H1 (cell line): ENCODE results near the gene SBNO2.

Experiments
- BRCA1 ChIP-seq: IDR thresholded peaks from 2 replicates; pipeline ENCODE4 v1.6.1; 2012; ENCODE audit warnings: low read depth, low read length, improper control_type of control experiment
- CHD2 ChIP-seq: IDR thresholded peaks from 2 replicates; pipeline ENCODE4 v1.6.1; 2012; ENCODE audit warnings: low read length, improper control_type of control experiment
- EP300 ChIP-seq, 2 experiments: IDR thresholded peaks; 1 replicate in 1 of 2; 2 replicates in 1 of 2; pipeline ENCODE4 v1.6.1; 2011 to 2012; ENCODE audit warnings: low read depth in 2 of 2, low read length in 2 of 2, mild to moderate bottlenecking in 2 of 2, borderline replicate concordance in 1 of 2, inconsistent platforms in 1 of 2, moderate library complexity in 1 of 2
- EZH2 ChIP-seq: fragments of 200-600 bp; sonication (generic); IDR thresholded peaks from 2 replicates; pipeline ENCODE4 v1.7.1; 2012; ENCODE audit warnings: low read depth, mild to moderate bottlenecking, moderate library complexity, low read length, inconsistent platforms; ENCODE audit not compliant: severe bottlenecking
- JUN ChIP-seq: IDR thresholded peaks from 2 replicates; pipeline ENCODE4 v1.6.1; 2011; ENCODE audit warnings: low read depth, mild to moderate bottlenecking, improper control_type of control experiment, low read length
- POLR2A ChIP-seq, 2 experiments: IDR thresholded peaks; 1 replicate in 1 of 2; 2 replicates in 1 of 2; pipeline ENCODE4 v1.6.1; 2011; ENCODE audit warnings: low read depth in 2 of 2, low read length in 2 of 2, mild to moderate bottlenecking in 2 of 2; ENCODE audit errors: control extremely low read depth in 1 of 2
- POLR2AphosphoS5 ChIP-seq: IDR thresholded peaks from 2 replicates; pipeline ENCODE4 v1.6.1; 2011; ENCODE audit warnings: low read depth, low read length
- RAD21 ChIP-seq, 2 experiments: IDR thresholded peaks in 1 of 2; conservative IDR thresholded peaks in 1 of 2; 2 replicates each; pipeline ENCODE4 v1.6.1; 2011; ENCODE audit warnings: low read depth in 2 of 2, low read length in 2 of 2, improper control_type of control experiment in 1 of 2, inconsistent platforms in 1 of 2, mild to moderate bottlenecking in 1 of 2, moderate library complexity in 1 of 2
- SIN3A ChIP-seq, 2 experiments: IDR thresholded peaks in 1 of 2; conservative IDR thresholded peaks in 1 of 2; 2 replicates each; pipeline ENCODE4 v1.6.1; 2011 to 2012; ENCODE audit warnings: low read length in 2 of 2, improper control_type of control experiment in 1 of 2, low read depth in 1 of 2, mild to moderate bottlenecking in 1 of 2
- TAF1 ChIP-seq: IDR thresholded peaks from 2 replicates; pipeline ENCODE4 v1.6.1; 2011; ENCODE audit warnings: mild to moderate bottlenecking, low read depth, low read length
- TF ChIP-seq, protein P1 (sequence below), 3 experiments: IDR thresholded peaks; 1 replicate in 2 of 3; 2 replicates in 1 of 3; pipeline versions ENCODE4 v1.5.1 to v1.6.1; 2011; ENCODE audit warnings: low read length in 3 of 3, mild to moderate bottlenecking in 3 of 3, inconsistent platforms in 2 of 3, low read depth in 1 of 3, moderate library complexity in 1 of 3; ENCODE audit not compliant: insufficient read depth in 1 of 3; ENCODE audit errors: control extremely low read depth in 1 of 3

GRCh38 chr19:1138121-1138520 is 35.9 kb downstream of the SBNO2 start:
- TF ChIP-seq, protein P1, sequence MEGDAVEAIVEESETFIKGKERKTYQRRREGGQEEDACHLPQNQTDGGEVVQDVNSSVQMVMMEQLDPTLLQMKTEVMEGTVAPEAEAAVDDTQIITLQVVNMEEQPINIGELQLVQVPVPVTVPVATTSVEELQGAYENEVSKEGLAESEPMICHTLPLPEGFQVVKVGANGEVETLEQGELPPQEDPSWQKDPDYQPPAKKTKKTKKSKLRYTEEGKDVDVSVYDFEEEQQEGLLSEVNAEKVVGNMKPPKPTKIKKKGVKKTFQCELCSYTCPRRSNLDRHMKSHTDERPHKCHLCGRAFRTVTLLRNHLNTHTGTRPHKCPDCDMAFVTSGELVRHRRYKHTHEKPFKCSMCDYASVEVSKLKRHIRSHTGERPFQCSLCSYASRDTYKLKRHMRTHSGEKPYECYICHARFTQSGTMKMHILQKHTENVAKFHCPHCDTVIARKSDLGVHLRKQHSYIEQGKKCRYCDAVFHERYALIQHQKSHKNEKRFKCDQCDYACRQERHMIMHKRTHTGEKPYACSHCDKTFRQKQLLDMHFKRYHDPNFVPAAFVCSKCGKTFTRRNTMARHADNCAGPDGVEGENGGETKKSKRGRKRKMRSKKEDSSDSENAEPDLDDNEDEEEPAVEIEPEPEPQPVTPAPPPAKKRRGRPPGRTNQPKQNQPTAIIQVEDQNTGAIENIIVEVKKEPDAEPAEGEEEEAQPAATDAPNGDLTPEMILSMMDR (IDR thresholded peaks at IDR 0.05; ENCODE audit: control extremely low read depth in 1 of 3, insufficient read depth in 1 of 3, low read depth in 1 of 3, low read length in 3 of 3): no peak
- TF ChIP-seq POLR2A (IDR thresholded peaks at IDR 0.05; ENCODE audit: control extremely low read depth in 1 of 2, low read depth in 2 of 2, low read length in 2 of 2) (no peak), JUN (no peak), TAF1 (no peak), SIN3A (conservative IDR thresholded peaks at IDR 0.05 in 1 of 2, IDR thresholded peaks at IDR 0.05 in 1 of 2; ENCODE audit: low read depth in 1 of 2, low read length in 2 of 2) (no peak), RAD21 (IDR thresholded peaks at IDR 0.05 in 1 of 2, conservative IDR thresholded peaks at IDR 0.05 in 1 of 2; ENCODE audit: low read depth in 2 of 2, low read length in 2 of 2) (no peak), CHD2 (no peak), EP300 (IDR thresholded peaks at IDR 0.05; ENCODE audit: borderline replicate concordance in 1 of 2, low read depth in 2 of 2, low read length in 2 of 2) (no peak), BRCA1 (no peak), POLR2AphosphoS5 (no peak), EZH2 (no peak)
